Hematopoietic multipotent progenitor cell treated with erythropoietin and hydrocortisone succinate and interleukin-3 and kit ligand, for 4 days (in vitro differentiated cells): ENCODE data around the gene SERGEF.

Experiments used
- DNase-seq: peaks from one replicate; pipeline ENCODE4 v3.0.0-alpha.2; 2015

The SERGEF gene

DNA sequence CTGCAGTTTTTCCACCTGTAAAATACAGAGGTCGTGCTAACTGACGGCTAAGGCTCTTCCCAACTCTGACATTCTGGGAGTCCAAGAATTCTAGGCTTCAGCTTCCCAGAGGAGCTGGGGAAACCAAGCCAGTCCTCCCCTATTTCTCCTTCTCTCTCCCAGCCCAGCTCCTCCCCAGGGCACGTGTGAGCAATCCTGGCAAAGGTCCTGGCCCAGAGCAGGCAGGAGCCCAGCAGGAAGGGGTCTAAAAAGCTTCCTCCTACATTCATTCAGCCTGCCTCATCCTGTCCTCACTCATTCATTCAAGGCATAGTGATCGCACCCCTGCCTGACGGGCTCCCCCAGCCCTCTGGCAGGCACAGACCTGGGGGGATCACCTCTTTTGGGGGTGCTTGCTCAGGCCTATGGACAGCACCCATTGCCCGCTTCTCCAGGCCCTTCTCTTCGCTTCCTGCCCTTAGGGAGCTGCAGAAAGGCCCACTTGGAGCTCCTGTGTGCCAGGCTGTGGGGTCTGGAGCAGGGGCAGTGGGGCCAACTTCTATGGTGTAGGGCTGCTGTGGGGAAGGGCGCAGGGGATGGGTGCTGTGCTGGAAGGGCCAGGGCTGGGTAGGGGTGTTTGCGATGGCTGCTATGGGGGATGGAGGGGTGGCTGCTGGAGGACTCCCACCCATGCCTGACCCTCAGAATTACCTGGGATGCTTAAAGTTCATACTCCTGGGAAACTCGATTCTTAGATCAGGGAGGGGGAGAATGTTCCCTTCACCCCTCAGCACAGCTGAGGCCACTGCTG is 268.5 kb downstream of the SERGEF start:
- DNase-seq: no peak

DNA sequence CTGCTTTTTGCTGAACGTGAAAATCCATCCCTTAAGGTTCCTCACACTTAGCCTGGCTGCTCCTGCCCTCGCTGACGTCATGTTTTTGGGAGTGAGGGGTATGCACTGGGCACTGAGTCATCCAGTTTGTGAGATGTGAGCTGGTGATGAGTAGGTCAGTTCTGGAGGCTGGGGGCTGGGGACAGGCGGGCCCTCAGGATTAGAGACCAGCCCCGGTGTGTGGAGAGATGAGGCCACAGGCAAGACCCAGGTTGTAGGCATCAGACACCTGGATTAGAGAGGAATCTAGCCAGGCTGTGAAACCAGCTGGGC is 269.1 kb downstream of the SERGEF start:
- no peak for DNase-seq

- DNase-seq: no peak
Observed at GRCh38 chr11:17743026-17743807, 269.6 kb downstream of the SERGEF start.

DNA sequence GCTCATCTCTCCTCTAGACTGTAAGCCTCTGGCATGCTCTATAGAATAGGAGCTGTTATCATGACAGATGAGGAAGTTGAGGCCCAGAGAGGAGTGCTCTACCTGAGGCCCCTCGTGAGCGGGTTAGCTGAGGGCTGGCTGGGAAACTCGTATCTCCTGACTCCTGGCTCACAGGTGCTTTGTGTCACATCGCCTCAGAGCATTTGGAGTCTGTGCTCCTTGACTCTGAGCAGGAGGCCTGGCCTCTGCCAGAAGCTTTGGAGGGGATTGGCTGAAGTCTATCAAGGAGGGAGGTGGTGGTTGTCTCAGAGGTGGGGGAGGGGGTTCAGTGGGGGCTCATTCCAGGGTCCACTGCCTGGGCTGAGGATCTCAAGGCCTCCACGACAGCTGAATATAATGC is 270.8 kb downstream of the SERGEF start:
- no peak for DNase-seq

GRCh38 chr11:17741487-17741886 is 271.4 kb downstream of the SERGEF start:
- DNase-seq: no peak

GRCh38 chr11:17740649-17741235 is 272.1 kb downstream of the SERGEF start:
- DNase-seq: no peak

DNA sequence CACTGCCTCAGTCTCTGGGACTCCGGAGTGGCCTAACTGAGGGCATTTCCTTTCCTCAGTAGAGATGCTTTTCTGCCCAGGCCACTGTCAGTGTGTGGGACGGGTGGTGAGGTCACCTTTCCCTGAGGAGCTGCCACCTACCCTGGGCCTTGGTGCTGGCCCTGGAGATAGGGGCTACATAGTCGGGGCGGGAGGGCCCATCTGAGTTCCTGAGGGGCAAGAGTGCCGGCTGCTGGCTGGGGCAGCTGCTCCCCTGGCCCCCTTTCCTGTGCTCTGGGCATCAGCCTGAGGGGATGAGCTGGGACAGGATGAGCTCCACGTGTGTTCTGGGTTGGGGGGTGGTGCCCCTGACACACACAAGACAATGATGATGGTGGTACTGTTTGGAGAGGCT is 272.9 kb downstream of the SERGEF start:
- DNase-seq: no peak

DNA sequence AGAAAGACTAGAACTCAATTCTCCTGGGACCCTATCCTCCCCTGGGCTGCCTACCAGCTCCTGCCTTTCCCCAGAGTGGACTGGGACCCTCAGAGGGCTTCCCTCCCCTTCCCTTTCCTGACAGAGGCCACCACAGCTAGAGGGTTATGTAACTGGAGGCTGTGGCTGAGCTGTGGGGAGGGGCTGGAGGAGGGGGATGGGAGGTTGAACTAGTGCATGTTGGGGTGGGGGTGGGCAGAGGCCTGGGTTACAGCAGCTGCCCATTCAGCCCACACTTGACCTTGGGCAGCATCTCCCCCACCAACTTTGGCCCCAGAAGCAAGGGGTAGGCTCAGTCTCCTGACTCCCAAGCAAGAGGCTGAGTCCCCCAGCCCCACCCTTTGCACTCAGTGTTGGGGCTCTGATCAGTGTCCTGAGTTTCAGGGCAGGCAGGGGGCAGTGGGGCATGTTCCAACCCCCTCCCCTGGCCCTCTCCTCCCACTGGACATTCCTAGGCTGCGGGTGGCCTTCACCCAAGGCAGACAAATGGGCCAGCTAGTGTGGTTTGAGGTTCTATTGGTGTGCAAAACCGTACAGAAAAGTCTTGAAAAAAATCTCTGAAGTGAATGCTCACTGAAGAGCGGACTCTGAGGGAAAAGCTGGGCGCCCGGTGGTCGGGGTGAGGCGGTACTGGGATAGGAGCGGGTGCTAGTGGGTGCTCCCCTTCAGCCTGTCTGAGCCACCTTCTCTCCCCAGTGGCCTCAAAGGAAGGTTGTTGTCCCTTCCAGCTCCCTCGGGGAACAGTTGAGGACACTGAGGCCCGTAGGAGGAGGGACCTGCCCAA is 274.5 kb downstream of the SERGEF start:
- no peak for DNase-seq
